HG02610 (cell line): Measurements from ENCODE around the gene FBXO8.
"Not testable (repeated sequence)": the region's sequence is repeated elsewhere in the genome, so short reads cannot be mapped to it uniquely, and the experiment has no call there.

Source experiments
- ATAC-seq: cut with Tn5 transposase; IDR thresholded peaks from one replicate; pipeline ENCODE4 v1.9.1; 2021; ENCODE audit warnings: mild to moderate bottlenecking, moderate library complexity; ENCODE audit not compliant: unreplicated experiment

The FBXO8 gene

DNA sequence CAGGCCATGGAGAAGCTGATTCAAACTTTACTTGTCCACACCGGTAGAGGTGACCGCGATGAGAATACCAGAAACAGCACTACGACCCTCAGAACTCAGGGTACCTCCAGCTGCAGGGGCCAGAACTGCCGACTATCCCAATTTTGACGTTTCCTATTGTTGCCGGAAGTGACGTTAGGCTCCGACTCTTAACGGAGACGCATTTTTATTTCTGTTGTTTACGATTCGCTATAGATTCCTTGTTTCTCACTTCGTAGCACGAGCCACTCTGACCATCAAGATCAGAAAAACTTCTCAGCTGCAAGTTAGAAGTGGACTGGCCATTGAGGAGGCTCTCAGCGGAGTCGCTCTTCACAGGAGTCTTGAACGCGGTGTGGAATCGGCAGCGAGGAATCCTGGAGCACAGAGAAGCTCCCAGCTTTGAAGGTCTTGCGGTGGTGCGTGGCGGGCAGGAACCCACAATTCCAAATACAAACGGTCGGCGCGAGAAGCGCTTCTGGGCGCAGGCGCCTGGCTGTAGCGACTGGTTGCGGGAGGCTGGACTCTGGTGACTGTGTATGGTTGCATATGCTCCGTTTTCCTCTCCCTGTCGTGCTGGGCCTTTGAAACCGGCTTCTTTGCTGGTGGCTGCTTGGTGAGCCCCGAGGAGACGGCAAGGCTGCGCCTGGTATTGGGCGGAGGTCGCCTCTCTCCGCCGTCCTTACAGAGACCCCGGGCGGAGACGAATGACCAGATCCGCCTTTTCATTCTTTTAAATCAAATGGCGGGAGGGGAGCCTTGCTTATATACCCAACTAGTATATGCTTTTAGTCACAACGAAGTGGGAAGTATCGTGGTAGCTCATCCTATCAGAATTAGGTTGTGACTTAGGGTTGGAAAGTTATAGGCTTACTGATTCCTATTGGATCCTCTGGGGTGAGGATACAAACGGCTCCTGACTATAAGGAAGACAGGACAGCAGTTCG is at the start of gene FBXO8, which contains the start of gene CEP44:
TSS of gene FBXO8 (minus strand) at position 161 of the 965 bp plus-strand sequence. CDS start 20,575 bp downstream, outside the sequence.
TSS of gene CEP44 (plus strand) at position 405 of the 965 bp plus-strand sequence. CDS start 15,211 bp downstream, outside the sequence.
- ATAC-seq, result peak; percentile 58

DNA sequence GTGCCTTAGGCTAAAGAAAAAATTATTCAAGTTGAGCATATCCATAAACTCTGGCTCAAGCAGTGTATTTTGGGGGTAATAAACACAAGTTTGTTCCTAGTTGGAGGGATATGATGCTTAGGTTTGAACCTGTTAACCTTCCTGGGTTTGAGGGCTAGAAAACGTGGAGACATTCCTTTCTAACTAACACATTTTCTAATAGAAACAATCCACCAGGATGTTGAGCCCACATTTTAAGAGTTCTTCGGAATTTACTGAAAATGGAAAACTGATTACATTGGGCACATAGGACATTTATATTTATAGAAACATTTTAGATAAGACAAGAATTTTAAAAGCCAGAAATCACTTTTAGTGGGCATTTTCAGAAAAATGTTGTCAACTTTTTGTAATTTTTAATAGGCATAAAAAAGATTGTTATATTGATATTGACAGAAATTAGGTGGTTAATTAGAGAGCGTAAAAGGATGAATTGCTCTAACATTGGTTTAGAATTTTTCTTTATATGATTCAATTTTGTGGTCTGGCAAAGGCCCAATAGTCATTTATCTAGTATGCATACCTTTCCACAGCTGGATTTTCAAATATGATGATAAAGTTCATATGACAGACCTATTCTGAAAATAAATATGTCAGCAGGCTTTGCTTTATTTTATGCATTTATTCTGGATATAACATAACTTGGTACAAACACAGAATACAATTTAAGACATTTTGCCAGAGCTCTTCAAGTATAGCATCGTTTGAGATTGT is 49.5 kb upstream of the FBXO8 start:
- ATAC-seq, result no peak

- ATAC-seq, result no peak
These were observed 41.3 kb upstream of the FBXO8 start for GRCh38 chr4:174324725-174325124.

DNA sequence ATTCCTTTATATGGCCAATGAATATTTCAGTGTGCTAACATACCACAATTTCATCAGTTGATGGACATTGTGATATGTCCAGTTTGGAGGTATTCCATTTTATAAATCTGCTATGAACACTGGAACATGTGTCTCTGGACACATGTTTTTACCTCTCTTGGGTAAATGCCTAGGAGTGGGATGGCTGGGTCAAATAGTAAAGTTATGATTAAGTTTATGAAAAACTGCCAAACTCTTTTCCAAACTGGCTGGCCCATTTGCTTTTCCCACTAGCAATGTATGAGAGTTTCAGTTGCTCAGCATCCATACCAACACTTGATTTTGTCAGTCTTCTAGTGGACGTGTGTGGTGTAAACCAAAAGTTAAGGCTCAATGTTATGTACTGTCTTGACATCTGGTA is 40.8 kb upstream of the FBXO8 start:
- ATAC-seq, result no peak

DNA sequence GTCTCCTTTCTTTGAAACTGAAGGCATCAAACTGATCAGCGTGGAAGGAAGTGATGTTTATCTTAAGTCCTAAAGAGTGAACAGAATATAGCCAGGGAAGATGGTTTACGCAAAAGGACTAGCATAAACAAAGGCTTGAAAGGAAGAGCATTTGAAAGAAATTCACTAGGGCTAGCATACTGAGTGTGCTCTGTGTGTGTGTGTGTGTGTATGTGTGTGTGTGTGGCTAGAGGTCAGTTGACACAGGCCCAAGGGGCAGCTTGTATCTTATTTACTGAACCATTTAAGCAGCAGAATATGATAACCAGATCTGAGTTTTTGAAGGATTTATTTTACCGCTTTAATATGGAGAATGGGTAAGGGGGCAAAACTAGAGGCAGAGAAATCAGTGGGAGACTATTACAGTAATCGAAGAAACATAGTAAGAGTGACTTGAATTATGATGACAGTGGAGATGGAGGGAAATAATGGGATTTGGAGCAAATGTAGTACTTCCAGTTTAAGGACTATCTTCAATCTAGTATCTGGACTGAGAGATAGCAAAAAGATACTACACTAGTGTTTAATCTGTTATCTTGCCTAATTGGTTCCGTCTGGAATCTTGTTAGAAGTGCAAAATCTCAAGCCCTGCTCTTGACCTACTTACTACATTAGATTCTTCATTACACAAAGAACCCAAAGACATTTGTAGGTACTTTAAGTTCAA is 37.2 kb upstream of the FBXO8 start:
- no peak for ATAC-seq

- ATAC-seq, result no peak
These were observed 35.6 kb upstream of the FBXO8 start for GRCh38 chr4:174318829-174319764.

DNA sequence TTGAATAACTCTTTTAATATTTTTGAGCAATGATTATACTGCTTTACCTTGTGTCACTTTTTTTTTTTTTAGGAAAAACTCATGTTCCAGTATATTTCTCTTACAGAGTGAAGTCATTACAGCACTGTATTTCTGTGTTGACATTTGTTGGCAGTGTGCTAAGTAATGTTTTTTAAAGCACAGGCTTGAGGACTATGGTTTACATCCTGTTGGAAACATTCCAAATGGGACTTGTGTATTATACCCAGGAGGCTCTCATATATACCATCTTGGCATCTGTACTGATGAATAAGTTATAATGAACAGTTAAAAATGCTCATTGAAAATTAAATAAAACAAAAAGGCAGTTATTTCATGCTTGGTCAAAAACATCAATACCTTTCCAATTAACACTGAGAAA is 34.1 kb upstream of the FBXO8 start:
- ATAC-seq, result no peak

DNA sequence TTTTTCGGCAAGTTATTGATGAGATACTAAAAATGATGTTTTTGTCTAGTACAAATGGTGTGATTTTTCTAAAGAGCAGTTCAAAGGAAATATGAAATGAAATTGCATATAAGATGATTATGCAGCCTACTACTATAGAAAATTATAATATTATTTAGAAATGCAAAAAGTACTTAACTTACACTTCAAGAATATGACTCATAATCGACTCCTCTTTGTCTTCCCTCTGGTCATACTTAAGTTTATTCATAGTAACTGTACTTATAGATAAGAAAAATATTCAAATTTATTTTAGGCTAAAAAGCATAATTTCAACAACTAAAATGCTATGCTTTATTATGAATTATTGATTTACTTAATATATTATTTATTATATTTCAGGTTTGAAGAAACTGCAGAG is 33.5 kb upstream of the FBXO8 start:
- no peak for ATAC-seq

- ATAC-seq, result no peak
These were observed 33.1 kb upstream of the FBXO8 start for GRCh38 chr4:174316546-174316945.

DNA sequence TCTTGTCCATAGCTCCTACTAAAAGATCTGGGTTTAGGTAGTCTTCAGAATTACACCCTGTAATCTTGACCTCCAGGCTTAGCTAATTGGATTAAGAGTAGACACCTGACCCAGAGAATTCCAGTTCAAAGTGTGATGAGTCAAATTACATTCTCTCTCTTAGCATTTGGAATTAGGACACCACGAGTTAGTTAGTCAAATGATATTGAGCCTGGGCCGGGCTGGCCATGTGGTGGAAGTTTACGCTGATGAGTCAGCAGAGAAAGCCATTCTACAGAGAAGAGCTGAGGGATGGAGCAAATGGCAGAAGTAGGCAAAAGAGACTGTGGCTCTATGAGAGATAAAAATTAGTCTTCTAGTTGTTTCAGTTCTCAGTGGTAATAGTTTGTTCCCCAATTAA is 31.3 kb upstream of the FBXO8 start:
- ATAC-seq, result no peak

DNA sequence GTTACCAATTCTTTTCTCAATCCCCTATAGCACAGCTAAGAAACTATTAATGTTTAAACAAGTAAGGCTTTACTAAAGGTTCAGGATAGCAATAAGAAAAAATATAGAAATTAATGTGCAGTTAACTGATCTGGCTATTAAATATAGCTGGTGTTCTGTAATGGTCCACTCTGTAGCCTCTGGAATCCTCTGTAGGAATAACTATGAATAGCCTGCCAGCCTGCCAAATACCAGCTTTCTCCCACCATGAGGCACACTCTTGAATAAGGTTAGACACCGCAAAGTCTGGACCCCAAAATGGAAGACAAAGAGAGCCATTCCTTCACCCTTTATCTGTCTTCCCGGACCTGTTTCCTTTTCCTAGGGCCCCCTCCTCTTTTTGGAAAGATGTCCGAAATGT is 30.8 kb upstream of the FBXO8 start:
- no peak for ATAC-seq

DNA sequence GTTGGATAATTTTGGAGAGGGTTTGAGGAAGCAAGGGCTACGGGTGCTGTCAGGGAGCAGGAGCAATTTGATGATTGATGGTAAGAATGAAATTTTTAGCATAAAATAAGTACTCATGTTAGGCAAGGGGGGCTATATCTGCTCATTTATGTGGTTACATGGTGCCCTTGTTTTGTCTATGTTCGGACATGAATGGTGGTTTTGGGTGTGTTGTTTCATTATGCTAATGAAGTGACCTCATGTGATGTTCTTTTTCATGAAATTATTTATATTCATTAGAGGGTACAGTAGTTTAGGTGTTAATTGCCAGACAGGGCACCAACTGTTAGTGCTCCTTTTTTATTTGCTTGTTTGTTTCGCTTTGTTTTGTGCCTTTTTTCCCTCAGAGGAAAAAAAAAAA is 29.5 kb upstream of the FBXO8 start:
- ATAC-seq, result no peak

DNA sequence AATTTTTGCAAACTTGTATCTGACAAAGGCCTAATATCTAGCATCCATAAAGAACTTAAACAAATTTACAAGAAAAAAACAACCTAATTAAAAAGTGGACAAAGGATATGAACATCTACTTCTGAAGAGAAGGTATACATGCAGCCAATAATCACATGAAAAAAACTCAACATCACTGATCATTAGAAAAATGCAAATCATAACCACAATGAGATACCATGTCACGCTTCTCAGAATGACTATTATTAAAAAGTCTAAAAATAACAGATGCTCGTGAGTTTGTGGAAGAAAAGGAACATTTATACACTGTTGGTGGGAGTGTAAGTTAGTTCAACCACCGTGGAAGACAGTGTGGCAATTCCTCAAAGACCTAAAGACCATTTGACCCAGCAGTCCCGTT is 24.2 kb upstream of the FBXO8 start:
- no peak for ATAC-seq

GRCh38 chr4:174305961-174306360 is 22.5 kb upstream of the FBXO8 start:
- no peak for ATAC-seq

GRCh38 chr4:174304664-174305063 is 21.2 kb upstream of the FBXO8 start:
- ATAC-seq, result no peak

DNA sequence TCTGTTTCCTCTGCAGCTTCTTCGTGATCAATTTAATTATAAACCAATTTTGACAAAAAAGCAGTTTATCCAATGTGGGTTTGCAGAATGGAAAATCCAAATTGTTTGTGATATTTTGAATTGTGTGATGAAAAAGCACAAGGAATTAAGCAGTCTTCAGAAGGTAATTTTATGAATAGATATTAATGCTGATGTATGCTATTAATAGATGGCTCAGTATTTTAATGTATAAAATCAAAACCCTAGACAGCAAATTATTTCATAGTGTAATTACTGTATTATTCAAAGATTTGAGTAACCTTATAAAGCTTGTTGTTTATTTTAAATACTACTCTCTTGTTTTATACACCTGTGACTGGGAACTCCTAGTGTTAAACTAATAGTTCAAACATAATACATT is 20.2 kb upstream of the FBXO8 start:
- ATAC-seq, result no peak

- ATAC-seq, result not testable (repeated sequence)
These were observed 11.7 kb upstream of the FBXO8 start for GRCh38 chr4:174295142-174295541.

- not testable (repeated sequence) for ATAC-seq
These were observed 11.2 kb upstream of the FBXO8 start for GRCh38 chr4:174294641-174295040.

- no peak for ATAC-seq
These were observed 9.0 kb upstream of the FBXO8 start for GRCh38 chr4:174292473-174292872.

- ATAC-seq, result no peak
These were observed 3.4 kb upstream of the FBXO8 start for GRCh38 chr4:174286870-174287269.
